Colonic mucosa (tissue), 4 donors: ENCODE data around the gene DSN1. TPM values are rescaled to one million over a fixed set of nuclear protein-coding genes. Genes with fewer than 3 reads are reported as not detected.

ENCODE experiments used
- DNase-seq: peaks from one replicate; pipeline ENCODE4 v3.0.0-alpha.2; 2020
- H3K27ac ChIP-seq: fragments of 200-600 bp; one replicate; pipeline ENCODE4 v1.8.0; 2021
- H3K27me3 ChIP-seq: fragments of 200-600 bp; one replicate; pipeline ENCODE4 v1.8.0; 2021
- H3K36me3 ChIP-seq: fragments of 200-600 bp; one replicate; pipeline ENCODE4 v1.8.0; 2021
- H3K4me1 ChIP-seq: fragments of 200-600 bp; one replicate; pipeline ENCODE4 v1.8.0; 2021; ENCODE audit warnings: mild to moderate bottlenecking
- H3K4me3 ChIP-seq: fragments of 200-600 bp; one replicate; pipeline ENCODE4 v1.8.0; 2021
- H3K9ac ChIP-seq, 2 donors: one replicate each; pipeline ENCODE4 v1.7.0; 2013; ENCODE audit warnings: control low read depth in 2 of 2, low read depth in 2 of 2, low read length in 2 of 2
- H3K9me3 ChIP-seq: fragments of 200-600 bp; one replicate; pipeline ENCODE4 v1.8.0; 2021
- CTCF ChIP-seq: fragments of 200-600 bp; IDR thresholded peaks from one replicate; pipeline ENCODE4 v1.8.0; 2022; ENCODE audit warnings: antibody characterized with exemption, mild to moderate bottlenecking
- intact Hi-C: fragments of 100-400 bp; cut with DNase I; formaldehyde crosslinking; loops from one replicate; pipeline ENCODE4 v1.14.1; 2022
- total RNA-seq, 2 donors: library from RNA; stranded (reverse); fragmentation: NEBNext Ultra II Directional in 1 of 2; extraction: Animal tissue kit (Norgen Biotek cat#: 25700) in 1 of 2; gene quantifications; one replicate each; pipeline ENCODE4 v1.2.1, GENCODE V29; 2021
- donor health status: healthy.
- donor health status: DM: no; HTN: no; CAD: no.
- donor health status: DM: no; HTN: no; CAD: no.

The DSN1 gene
- total RNA-seq, 2 donors from 2014 or later, result 10.9 to 24.2 TPM

GRCh38 chr20:36745234-36745926, 28.2 kb downstream of the DSN1 start:
- H3K27me3 ChIP-seq, result no peaks in the 10 kb centered on the region
- peak; percentile 44 for DNase-seq
- peak overlapping the region; percentile 95 for H3K4me3 ChIP-seq
- no peaks in the 10 kb centered on the region for H3K9me3 ChIP-seq
- no peaks in the 10 kb centered on the region for H3K36me3 ChIP-seq
- peak overlapping the region; percentile 71 to 89 for H3K9ac ChIP-seq
- intact Hi-C loops, result no loop called here
- peaks cover 5% of the 10 kb centered on the region for H3K4me1 ChIP-seq
- no peak for TF ChIP-seq CTCF
- no peak overlapping the region for H3K27ac ChIP-seq

GRCh38 chr20:36744764-36745191, 28.8 kb downstream of the DSN1 start:
- H3K9me3 ChIP-seq, result no peaks in the 10 kb centered on the region
- H3K4me1 ChIP-seq, result peaks cover 5% of the 10 kb centered on the region
- H3K36me3 ChIP-seq, result no peaks in the 10 kb centered on the region
- intact Hi-C loops, result no loop called here
- no peaks in the 10 kb centered on the region for H3K27me3 ChIP-seq
- TF ChIP-seq CTCF, result no peak
- no peak overlapping the region for H3K27ac ChIP-seq
- peak overlapping the region in 1 of 2 donors; percentile 89 for H3K9ac ChIP-seq
- no peak for DNase-seq
- peak overlapping the region; percentile 95 for H3K4me3 ChIP-seq

GRCh38 chr20:36744243-36744642, 29.3 kb downstream of the DSN1 start:
- no peaks in the 10 kb centered on the region for H3K36me3 ChIP-seq
- DNase-seq, result no peak
- H3K4me1 ChIP-seq, result peaks cover 5% of the 10 kb centered on the region
- no peaks in the 10 kb centered on the region for H3K9me3 ChIP-seq
- intact Hi-C loops, result no loop called here
- H3K27ac ChIP-seq, result no peak overlapping the region
- H3K4me3 ChIP-seq, result no peak overlapping the region
- no peak for TF ChIP-seq CTCF
- H3K9ac ChIP-seq, result no peak overlapping the region
- H3K27me3 ChIP-seq, result no peaks in the 10 kb centered on the region

- Histone ChIP-seq H3K9me3 (no peaks in the 10 kb centered on the region), H3K36me3 (no peaks in the 10 kb centered on the region), H3K4me1 (peaks cover 5% of the 10 kb centered on the region), H3K9ac (no peak overlapping the region), H3K4me3 (no peak overlapping the region), H3K27ac (no peak overlapping the region), H3K27me3 (no peaks in the 10 kb centered on the region)
- intact Hi-C loops, result no loop called here
- no peak for TF ChIP-seq CTCF
- no peak for DNase-seq
Measured at GRCh38 chr20:36742558-36742957, 31.0 kb downstream of the DSN1 start.

- DNase-seq, result no peak
- intact Hi-C loops, result no loop called here
- H3K9ac ChIP-seq, result no peak overlapping the region
- no peak overlapping the region for H3K4me3 ChIP-seq
- no peaks in the 10 kb centered on the region for H3K27me3 ChIP-seq
- H3K4me1 ChIP-seq, result peaks cover 5% of the 10 kb centered on the region
- no peaks in the 10 kb centered on the region for H3K36me3 ChIP-seq
- H3K27ac ChIP-seq, result no peak overlapping the region
- TF ChIP-seq CTCF, result no peak
- H3K9me3 ChIP-seq, result no peaks in the 10 kb centered on the region
Measured at GRCh38 chr20:36741072-36741471, 32.5 kb downstream of the DSN1 start.
